Hematopoietic multipotent progenitor cell treated with erythropoietin and hydrocortisone succinate and interleukin-3 and kit ligand, for 8 days (in vitro differentiated cells): Measurements from ENCODE around the gene S1PR4.
"Not testable (repeated sequence)": the region's sequence is repeated elsewhere in the genome, so short reads cannot be mapped to it uniquely, and the experiment has no call there.

Experiments
- DNase-seq: peaks from one replicate; pipeline ENCODE4 v3.0.0-alpha.2; 2015

S1PR4 gene

DNA sequence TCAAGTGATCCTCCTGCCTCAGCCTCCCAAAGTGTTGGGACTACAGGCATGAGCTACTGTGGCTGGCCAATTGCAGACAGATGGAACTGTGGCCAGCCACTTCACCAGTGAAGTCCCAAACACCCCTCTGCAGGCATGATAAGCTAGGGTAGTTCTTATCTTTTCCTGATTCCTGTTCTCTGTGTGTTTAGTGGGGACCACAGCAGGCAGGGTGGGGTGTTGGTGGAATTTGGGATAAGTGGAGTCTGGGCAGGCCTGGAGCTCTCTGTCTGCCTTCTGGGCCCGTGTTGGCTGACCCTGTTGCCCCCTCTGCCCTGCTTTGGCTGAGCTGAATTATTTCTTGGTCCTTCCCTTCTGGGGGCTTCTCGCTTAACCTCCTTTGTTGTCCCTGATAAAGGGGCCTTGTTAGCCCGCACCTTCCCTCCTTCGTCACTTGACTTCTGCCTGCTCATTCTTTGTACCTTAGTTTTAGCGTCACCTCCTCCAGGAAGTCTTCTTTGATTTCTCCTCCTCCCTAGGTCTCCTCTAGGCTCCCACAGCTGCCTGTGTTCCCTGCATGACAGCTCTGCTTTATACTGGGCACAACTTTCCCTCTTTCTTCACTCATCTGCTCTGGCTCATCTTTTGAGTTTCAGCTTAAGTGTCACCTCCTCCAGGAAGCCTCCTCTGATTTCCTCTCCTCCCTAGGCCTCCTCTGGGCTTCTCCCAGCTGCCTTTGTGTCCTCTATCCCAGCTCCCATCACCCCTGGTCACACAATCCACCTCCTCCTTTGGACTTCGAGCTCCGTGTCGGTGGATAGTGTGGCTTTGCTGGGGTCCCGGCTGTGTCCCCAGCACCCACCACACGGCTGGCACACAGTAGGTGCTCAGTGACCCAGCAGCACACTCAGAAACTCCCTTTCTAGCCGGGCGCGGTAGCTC is 5.4 kb downstream of the S1PR4 start:
- DNase-seq, result peak; percentile 91

DNA sequence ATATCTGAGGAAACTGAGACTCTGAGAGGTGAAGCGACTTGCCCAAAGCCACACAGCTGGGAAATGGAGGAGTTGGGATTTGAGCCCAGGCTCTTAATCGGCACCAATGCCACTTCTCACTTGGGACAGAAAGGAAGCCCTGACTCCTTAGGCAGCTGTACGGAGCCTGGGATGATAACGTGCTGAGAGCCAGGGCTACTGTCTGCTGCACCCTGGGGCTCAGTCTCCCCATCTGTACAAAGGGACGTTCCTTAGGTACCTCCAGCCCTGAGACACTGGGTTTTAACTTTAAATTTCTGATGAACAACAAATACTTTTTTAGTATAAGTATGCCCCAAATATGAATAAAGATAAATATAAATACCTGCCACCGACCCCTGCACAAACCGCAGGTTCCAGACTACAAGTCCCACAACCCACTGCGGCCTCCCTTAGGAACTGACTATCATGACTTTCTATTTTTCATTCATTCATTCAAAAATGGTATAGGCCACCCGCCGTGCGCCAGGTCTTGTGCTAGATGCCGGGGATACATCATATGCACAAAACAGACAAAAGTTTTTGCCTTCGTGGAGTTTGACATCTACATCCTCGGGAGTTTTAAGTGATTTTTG is 6.4 kb downstream of the S1PR4 start:
- no peak for DNase-seq

DNA sequence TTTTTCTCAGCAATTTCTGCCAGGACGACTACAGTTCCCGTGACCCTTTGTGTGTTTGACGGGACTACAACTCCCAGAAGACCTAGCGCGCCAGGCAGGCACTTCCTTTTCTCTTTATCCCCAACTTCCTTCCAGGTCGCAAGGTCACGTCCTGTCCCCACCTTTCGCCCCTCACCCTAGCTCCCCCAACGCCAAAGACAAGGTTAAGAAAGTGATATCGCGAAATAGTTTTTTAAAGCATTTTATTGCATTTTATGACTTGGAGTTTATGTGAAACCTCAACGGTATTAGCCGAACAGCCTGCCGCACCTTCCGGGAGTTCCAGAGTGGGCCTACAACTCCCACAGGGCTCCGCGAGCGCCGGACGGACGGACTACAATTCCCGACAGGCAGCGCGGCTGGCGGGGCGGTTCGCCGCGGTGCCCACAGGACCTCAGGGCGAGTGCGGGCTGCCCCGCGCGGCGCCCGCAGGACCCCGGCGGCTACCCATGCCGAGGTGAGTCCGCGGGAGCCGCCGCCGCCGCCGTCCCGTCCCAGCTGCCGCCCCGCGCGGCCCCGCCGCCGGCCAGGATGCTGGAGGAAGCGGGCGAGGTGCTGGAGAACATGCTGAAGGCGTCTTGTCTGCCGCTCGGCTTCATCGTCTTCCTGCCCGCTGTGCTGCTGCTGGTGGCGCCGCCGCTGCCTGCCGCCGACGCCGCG is 7.0 kb downstream of the S1PR4 start, which contains the start of gene NCLN:
Gene NCLN, plus strand, starts transcription at position 470 of the 699 bp plus-strand sequence. Its CDS starts 101 bp downstream, at position 571.
- peak; percentile 95 for DNase-seq

DNA sequence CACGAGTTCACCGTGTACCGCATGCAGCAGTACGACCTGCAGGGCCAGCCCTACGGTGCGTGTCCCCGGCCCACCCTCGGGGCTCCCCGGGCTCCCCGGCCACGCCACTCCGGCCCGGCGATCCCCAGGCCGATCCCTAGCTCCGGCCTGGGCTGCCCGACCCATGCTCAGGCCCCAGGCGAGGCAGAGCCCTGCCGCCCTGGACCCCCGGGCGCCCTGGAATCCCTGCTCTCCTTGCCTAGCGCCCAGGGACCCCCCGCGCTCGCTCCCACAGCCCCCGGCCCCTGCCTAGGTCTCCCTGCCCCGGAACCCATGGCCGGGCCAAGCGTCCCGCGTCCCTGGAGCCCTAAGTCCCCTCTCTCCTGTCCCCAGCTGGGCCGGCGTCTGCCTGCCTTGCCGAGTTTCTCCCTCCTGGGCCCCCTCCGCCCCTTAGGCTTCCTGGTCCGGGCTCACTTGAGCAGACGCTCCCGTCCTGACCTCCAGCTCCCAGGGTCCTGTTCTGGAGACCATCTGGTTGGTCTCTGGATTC is 7.7 kb downstream of the S1PR4 start:
- DNase-seq, result no peak

DNA sequence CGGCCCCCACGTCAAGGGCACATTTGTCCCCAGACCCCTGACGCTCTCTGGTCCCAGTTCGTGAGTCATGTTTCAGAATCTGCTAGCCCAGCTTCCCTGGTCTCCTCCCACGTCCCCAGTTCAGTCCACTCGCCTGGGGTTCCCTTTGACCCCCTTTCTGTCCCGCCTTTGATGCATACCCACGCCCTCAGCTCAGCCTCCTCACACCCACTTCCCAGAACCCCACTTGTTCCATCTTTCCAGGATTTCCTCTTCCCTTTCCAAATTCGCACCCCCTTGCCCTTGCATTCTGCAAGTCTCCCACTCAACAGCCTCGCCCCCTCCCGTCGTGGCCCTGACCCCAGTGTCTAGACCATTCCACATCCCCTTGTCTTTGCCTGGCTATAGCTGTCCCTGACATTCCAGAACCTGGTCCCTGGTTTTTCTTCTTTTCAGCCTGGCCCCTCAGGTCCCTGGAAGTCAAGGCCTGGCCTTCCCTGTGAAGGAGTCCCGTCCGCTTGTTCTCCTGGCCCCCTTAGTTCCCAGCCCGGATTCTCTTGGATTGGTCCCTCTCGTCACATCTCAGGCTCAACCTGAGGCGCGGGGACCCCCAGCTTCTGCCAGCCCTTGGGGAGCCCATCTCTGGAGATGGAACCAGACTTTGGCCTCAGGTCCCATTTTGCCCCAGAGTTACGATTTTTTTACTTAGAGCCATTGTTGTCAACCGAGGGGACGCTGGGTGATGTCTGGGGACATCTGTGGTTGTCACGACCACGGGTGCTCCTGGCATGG is 8.5 kb downstream of the S1PR4 start:
- DNase-seq, result no peak

DNA sequence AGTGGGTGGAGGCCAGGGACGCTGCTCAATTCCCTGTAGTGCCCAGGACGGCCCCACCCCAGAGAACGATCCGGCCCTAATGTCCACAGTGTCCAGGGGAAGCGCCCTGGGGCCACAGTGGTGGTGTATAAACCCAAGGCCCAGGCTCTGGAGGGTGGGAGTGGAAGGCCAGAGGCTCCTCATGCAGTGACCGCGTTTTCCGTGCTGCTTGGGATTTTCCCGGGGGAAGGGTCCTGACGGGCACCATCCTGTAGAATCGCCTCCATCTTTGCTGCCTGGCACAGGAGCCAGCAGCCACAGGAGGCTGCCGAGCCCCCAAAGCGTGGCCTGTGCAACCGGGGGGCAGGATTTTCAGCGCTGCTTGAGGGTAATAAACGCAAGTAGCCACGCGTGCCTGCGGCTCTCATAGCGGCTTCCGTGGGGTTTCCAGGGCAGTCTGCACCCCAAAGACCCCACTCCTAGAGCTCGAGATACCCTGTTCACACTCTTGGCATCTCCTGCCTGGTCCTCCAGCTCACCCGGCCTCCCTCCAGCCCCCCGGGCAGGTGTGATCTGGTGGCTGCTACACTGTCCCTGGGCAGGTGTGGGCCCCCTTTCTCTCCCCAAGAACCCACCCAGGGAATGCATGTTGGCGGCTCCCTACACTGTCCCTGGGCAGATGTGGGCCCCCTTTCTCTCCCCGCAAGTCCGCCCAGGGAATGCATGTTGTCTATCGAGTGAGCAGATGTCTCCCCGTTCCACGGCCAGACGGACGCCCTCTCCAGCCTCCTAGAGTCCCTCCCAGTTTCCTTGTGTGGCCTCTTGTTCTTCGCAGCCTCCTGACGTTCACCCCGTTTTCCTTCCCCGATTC is 9.3 kb downstream of the S1PR4 start:
- no peak for DNase-seq

DNA sequence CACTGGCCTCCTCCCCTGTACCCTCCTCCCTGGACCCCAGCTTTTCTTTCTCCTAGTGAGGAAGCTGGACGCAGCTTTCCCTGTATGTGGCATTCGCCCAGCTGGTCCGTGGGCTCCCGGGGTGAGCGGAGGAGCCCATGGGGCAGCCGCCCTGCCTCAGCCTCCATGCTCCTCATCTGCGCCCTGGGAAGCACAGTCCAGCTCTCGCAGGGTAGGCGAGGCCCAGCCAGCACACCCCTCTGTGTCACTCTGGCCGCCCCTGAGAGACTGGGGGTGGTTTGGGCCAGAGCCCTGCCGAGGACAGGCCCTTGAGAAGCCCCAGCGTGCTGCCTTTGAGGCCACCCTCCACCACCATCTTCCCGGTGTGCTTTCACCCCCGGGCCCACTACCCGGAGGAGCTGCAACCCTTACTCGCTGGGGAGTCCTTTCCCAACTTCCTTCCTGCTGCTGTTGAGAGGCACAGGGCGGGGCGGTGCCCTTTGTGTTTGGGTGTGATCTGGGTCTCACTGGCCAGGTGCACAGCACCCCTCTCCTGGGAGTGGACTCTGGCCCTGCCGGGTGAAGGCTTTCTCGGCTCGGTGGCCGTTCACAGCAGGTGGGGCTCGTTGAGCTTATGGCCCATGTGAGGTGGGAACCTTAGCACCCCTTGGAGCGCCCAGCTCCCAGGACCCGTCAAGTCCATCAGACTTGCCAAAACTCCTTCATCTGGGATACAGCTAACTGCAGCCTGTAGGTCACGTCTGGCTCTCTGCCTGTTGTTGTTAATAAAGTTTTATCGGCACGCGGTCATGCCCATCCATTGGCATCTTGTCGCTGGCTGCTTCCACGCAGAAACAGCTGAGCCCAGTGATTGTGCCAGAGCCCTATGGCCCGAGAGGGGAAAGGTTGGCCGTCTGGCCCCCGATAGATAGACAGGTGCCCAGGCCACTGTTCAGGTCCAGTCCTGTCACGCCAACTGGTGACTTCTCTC is 10.3 kb downstream of the S1PR4 start:
- DNase-seq, result no peak

DNA sequence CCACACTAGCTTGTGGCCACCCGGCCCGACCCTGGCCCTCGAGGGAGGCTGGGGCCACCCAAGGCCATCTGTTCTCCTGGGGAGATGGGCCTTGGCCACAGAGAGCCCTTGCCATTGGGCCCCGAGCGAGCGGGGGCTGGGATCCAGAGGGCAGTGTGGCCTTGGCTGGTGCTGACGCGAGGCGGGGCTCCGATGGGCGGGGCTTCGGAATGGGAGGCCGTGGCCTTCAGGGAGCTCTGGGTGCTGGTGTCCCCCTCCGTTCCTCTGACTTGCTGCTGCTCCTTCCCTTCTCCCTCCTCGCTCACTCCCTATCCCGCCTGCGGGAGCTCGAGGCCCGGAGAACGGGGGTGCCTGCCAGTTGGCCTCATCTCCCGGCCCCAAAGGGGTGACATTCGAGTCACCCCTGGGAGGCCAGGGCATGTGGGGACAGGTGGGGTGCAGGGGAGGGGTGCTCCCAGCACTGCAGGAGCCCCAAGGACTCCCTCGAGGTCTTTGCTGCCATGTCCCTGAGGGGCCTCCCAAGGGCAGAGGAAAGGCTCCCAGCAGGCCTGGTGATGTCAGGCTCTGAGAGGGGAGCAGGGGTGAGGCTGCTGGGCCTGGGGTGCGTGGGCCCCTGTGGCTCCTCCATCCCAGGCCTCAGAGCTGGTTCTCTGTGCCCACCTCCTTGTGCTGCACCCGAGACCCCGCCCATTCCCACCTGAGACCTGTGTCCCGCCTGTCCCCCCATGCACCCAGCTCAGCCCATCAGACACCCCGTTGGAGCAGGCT is 11.3 kb downstream of the S1PR4 start:
- no peak for DNase-seq

DNA sequence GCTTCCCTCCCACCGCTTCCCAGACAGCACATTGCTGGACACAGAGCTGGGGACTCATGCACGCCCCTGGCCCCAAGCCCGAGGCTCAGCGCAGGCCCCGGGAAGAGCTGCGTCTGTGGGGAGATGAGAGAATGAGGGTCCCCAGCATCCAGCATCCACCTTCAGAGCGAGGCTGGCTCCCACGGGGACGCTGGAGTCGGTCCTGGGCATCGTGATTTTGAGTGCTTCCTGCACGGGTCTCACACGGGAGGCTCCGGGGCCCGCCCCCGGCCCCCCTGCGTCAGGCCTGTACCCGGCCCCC is 11.9 kb downstream of the S1PR4 start:
- DNase-seq, result no peak

DNA sequence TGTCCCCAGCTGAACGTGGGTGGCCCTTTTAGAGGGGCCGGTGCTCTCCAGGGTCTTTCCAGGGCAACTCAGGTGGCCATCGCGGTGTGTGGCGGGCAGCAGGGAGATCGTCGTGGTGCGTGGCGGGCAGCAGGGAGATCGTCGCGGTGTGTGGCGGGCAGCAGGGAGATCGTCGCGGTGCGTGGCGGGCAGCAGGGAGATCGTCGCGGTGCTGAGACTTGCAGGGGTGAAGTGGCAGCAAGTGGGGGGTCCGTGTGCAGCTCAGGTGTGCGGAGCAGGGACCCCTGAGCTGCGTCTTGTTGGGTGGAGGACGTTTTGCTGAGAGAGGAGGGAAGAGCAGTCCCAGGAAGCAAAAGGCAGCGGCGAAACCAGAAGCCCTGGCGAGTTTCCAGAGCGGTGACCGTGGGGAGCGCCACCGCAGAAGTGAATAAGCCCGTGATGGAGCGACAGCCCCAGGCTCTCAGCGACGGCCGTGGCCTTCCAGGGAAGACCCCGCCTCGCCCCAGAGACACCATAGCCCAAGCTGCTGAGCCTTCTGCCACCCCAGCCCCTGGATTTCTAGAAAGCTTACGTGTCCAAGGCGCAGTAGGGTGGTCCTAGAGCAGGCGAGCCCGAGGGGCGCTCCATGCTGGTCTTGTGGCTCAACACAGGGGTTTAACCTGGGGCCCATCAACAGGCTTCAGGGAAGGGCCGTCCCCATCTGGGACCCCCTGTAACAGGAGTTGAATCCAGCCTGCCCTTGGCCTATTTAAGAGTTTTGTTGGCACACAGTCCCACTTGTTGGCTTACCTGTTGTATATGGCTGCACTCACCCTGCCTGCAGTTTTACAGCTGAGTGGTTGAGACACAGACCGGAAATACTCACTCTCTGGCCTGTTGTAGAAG is 12.6 kb downstream of the S1PR4 start:
- no peak for DNase-seq

DNA sequence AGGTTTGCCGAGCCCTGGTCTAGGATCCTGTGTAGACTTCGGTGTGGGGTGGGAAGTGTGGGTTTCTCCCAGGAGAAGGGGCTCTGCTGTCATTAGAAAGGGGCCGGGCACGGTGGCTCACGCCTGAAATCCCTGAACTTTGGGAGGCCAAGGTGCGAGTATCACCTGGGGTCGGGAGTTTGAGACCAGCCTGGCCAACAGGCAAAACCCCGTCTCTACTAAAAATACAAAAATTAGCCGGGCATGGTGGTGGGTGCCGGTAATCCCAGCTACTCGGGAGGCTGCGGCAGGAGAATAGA is 13.2 kb downstream of the S1PR4 start:
- not testable (repeated sequence) for DNase-seq

DNA sequence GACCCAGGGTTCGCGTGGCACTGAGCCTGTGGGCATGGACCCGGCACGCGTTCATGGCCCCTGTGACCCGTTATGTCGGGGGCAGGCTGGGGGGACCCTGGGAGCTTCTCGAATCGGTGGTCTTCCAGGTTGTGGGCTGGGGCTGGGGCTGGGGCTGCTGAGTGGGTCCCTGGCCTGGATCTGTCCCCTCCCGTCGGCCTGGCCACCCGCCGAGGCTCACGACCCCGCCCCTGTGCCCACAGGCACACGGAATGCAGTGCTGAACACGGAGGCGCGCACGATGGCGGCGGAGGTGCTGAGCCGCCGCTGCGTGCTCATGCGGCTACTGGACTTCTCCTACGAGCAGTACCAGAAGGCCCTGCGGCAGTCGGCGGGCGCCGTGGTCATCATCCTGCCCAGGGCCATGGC is 13.7 kb downstream of the S1PR4 start:
- DNase-seq, result no peak

DNA sequence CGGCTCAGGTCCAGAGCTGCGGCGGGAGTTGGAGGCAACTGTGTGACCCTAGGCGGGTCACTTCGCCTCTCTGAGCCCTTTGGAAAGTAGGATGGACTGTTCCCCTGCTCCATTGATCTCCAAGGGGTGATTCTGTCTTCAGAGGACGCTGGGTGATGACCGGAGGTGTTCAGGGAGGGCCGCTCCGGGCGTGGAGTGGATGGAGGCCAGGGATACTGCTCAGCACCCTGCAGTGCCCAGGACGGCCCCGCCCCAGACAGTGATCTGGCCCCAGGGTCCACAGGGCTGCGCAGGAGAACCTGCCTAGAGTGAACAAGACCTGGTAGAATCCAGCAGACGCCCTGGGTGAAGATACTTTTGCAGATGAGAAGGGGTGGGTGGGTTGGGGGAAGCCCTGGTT is 14.1 kb downstream of the S1PR4 start:
- no peak for DNase-seq

DNA sequence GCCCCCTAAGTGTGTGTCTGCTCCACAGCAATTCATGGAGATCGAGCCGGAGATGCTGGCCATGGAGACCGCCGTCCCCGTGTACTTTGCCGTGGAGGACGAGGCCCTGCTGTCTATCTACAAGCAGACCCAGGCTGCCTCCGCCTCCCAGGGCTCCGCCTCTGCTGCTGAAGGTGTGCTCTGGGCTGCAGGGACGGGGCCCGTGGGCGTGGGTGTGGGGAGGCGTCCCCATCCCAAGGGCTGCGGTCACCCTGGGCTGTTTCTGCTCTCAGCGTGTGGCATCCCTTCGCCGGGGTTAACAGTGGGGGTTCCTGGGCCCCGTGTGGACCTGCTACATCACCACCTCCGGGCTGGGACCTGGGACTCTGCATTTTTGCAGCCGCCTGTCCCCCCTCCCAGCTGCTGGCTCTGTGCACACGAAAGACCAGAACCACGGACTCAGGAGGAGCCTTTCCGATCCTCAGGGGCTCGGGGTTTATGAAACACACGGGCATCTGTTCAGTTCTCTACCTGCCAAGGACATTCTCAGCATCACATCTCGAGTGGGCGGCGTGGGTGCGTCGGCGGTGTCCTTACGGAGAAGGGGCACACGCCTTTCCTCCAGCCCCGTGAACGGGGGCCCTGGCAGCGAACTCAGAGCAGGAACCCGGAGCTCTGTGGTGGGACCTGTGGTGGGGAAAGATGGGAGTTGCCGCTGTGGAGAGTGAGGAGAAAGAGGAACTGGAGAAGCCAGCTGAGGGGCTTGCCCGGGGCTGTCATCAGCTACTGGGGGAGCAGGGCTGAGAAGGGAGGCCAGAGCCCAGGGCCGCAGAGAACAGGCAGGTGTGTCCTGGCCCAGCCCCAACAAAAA is 14.9 kb downstream of the S1PR4 start:
- peak; percentile 62 for DNase-seq

DNA sequence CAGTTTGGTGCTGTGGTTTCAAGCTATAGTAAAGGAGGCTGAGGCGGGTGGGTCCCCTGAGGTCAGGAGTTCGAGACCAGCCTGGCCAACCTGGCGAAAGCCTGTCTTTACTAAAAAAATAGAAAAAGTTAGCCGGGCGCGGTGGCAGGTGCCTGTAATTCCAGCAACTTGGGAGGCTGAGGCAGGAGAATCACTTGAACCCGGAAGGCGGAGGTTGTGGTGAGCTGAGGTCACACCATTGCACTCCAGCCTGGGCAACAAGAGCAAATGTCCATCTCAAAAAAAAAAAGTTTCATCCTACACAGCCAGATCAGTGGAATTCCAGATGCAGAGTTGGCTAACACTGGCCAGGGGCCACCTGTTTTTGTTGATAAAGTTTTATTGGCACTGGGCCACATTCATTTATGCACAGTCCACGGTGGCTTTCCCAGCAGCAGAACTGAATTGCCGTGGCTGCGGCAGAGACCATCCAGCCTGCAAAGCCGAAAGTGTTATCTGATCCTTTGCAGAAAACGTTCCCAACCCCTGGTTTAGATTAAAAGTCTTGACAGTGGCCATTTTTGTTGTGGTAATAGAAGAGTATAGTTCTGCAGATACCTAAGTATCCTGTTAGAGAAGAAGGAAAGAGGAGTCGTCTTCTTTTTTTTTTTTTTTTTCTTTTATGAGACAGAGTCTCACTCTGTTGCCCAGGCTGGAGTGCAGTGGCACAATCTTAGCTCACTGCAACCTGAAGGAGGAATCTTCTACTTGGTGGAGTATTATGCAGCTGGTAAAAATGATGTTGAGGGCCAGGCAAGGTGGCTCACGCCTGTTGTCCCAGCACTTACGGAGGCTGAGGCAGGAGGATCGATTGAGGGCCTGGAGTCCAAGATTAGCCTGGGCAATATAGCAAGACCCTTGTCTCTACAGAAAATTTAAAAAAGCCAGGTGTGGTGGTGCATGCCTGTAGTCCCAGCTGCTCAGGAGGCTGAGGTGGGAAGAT is 15.8 kb downstream of the S1PR4 start:
- DNase-seq, result peak; percentile 97

DNA sequence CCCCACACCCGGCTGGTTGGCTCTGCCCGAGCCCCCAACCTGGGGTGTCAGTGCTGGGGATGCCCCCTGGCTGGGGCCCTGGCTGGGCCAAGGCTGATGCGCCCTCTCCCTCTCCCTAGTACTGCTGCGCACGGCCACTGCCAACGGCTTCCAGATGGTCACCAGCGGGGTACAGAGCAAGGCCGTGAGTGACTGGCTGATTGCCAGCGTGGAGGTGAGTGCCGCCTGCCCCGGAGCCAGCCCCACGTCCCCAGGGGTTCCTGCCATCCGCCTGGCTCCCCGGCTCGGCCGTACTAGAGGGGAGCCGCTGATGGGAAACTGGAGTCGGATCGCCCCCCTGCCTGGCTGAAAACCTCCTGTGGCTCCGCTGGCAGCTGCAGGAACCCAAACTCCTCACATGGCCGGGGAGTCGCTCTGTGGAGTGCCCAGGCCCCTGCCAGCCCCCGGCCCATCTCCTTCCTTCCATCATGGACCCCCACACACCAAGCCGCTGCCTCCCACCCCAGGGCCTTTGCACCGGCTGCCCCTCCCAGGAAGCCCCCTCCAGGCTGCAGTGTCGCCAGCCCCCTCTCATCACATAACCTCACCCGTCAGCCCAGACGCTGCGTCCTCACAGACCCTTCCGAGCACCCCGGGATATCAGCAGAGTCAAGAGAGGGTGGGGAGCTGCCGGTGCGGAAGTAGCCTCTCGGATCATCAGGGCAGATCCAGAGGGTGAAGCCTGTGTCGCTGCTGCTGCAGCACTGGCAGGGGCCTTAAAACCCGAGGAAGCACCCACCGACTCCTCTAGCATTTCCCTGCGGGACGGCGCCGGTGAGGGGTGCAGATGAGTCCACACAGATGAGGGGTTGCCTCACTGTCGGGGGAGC is 17.7 kb downstream of the S1PR4 start:
- DNase-seq, result no peak
